Measurements from ENCODE around the gene RAB42. TPM values are rescaled to one million over a fixed set of nuclear protein-coding genes. Genes with fewer than 3 reads are reported as not detected.

The RAB42 gene
- total and polyA plus RNA-seq, 7 donors = 0.68 to 19.0 (median 3.2) TPM

- Histone ChIP-seq H3K9me3 (no peaks in the 10 kb centered on the region), H3K27ac (no peak overlapping the region), H3K4me3 (no peak overlapping the region), H3K36me3 (peaks cover 14 to 98% (median 64%) of the 10 kb centered on the region in 4 donors), H3K27me3 (no peaks in the 10 kb centered on the region), H3K4me1 (no peaks in the 10 kb centered on the region)
- 95 to 99% methylated on average over 3 of the region's 3 CpGs for WGBS, 2 donors
- no peak for DNase-seq
- intact Hi-C loops (cut with DNase I) = no loop called here
- no peak for TF ChIP-seq POLR2A (IDR thresholded peaks at IDR 0.05)
- TF ChIP-seq POLR2AphosphoS5 (IDR thresholded peaks at IDR 0.05) = no peak
- TF ChIP-seq EP300 (IDR thresholded peaks at IDR 0.05) = no peak
- TF ChIP-seq, protein P1, sequence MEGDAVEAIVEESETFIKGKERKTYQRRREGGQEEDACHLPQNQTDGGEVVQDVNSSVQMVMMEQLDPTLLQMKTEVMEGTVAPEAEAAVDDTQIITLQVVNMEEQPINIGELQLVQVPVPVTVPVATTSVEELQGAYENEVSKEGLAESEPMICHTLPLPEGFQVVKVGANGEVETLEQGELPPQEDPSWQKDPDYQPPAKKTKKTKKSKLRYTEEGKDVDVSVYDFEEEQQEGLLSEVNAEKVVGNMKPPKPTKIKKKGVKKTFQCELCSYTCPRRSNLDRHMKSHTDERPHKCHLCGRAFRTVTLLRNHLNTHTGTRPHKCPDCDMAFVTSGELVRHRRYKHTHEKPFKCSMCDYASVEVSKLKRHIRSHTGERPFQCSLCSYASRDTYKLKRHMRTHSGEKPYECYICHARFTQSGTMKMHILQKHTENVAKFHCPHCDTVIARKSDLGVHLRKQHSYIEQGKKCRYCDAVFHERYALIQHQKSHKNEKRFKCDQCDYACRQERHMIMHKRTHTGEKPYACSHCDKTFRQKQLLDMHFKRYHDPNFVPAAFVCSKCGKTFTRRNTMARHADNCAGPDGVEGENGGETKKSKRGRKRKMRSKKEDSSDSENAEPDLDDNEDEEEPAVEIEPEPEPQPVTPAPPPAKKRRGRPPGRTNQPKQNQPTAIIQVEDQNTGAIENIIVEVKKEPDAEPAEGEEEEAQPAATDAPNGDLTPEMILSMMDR (IDR thresholded peaks at IDR 0.05) = no peak
Observed at GRCh38 chr1:28560886-28561285, 31.2 kb upstream of the RAB42 start.

DNA sequence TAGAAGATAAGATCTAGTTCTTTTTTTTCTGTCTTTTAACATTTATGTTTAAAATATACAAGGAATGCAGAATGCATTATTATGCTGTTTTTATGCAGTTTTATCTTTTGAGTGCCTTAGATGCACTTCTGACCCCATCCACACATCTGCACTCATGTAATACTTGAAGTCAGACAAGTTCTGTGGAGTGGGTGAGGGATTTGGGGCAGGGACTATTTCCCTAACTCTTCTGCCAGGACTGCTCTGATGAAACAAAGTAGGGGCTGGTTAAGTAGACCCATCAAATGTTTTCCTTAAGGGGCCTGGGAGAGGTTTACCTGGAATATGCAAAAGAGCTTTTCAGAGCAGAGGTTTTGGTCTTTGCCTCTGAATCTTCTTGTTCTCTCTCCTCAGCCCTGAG lies 27.8 kb upstream of the RAB42 start:
- H3K27ac ChIP-seq = no peak overlapping the region
- TF ChIP-seq EP300 (IDR thresholded peaks at IDR 0.05) (no peak), POLR2A (IDR thresholded peaks at IDR 0.05) (no peak), POLR2AphosphoS5 (IDR thresholded peaks at IDR 0.05) (no peak)
- TF ChIP-seq, protein P1 (IDR thresholded peaks at IDR 0.05) = no peak
- intact Hi-C loops (cut with DNase I) = no loop called here
- no peaks in the 10 kb centered on the region for H3K9me3 ChIP-seq
- peaks cover 14 to 100% (median 69%) of the 10 kb centered on the region in 4 donors for H3K36me3 ChIP-seq
- no peaks in the 10 kb centered on the region for H3K4me1 ChIP-seq
- H3K27me3 ChIP-seq = no peaks in the 10 kb centered on the region
- no peak overlapping the region for H3K4me3 ChIP-seq
- no peak for DNase-seq

GRCh38 chr1:28565040-28565439 lies 27.0 kb upstream of the RAB42 start:
- DNase-seq = no peak
- TF ChIP-seq POLR2AphosphoS5 (IDR thresholded peaks at IDR 0.05) (no peak), EP300 (IDR thresholded peaks at IDR 0.05) (no peak), POLR2A (IDR thresholded peaks at IDR 0.05) (no peak)
- TF ChIP-seq, protein P1 (IDR thresholded peaks at IDR 0.05) = no peak
- 98 to 99% methylated on average over 7 of the region's 7 CpGs for WGBS, 2 donors
- H3K4me3 ChIP-seq = no peak overlapping the region
- H3K4me1 ChIP-seq = no peaks in the 10 kb centered on the region
- intact Hi-C loops (cut with DNase I) = no loop called here
- no peaks in the 10 kb centered on the region for H3K27me3 ChIP-seq
- H3K27ac ChIP-seq = no peak overlapping the region
- no peaks in the 10 kb centered on the region for H3K9me3 ChIP-seq
- H3K36me3 ChIP-seq = peaks cover 14 to 97% (median 65%) of the 10 kb centered on the region in 4 donors

- Histone ChIP-seq H3K4me1 (no peaks in the 10 kb centered on the region), H3K36me3 (peaks cover 14 to 97% (median 61%) of the 10 kb centered on the region in 4 donors), H3K27ac (no peak overlapping the region), H3K27me3 (no peaks in the 10 kb centered on the region), H3K9me3 (no peaks in the 10 kb centered on the region), H3K4me3 (no peak overlapping the region)
- no peak for DNase-seq
- intact Hi-C loops (cut with DNase I) = no loop called here
- 98 to 99% methylated on average over 6 of the region's 6 CpGs for WGBS, 2 donors
- TF ChIP-seq EP300 (IDR thresholded peaks at IDR 0.05) = no peak
- no peak for TF ChIP-seq POLR2A (IDR thresholded peaks at IDR 0.05)
- no peak for TF ChIP-seq POLR2AphosphoS5 (IDR thresholded peaks at IDR 0.05)
Observed at GRCh38 chr1:28565726-28566125, 26.3 kb upstream of the RAB42 start.

GRCh38 chr1:28566931-28567330 lies 25.1 kb upstream of the RAB42 start:
- Histone ChIP-seq H3K9me3 (no peaks in the 10 kb centered on the region), H3K27me3 (no peaks in the 10 kb centered on the region), H3K27ac (no peak overlapping the region), H3K4me1 (no peaks in the 10 kb centered on the region), H3K36me3 (peaks cover 17 to 97% (median 62%) of the 10 kb centered on the region in 4 donors), H3K4me3 (no peak overlapping the region)
- intact Hi-C loops (cut with DNase I) = no loop called here
- TF ChIP-seq POLR2A (IDR thresholded peaks at IDR 0.05) (no peak), EP300 (IDR thresholded peaks at IDR 0.05) (no peak), POLR2AphosphoS5 (IDR thresholded peaks at IDR 0.05) (no peak)
- TF ChIP-seq, protein P1 (IDR thresholded peaks at IDR 0.05) = no peak
- no peak for DNase-seq
- WGBS, 2 donors = 89 to 92% methylated on average over 2 of the region's 2 CpGs
